Measurements from ENCODE around the gene MRPL36.
"Not testable (repeated sequence)": the region's sequence is repeated elsewhere in the genome, so short reads cannot be mapped to it uniquely, and the experiment has no call there.

Gene MRPL36

DNA sequence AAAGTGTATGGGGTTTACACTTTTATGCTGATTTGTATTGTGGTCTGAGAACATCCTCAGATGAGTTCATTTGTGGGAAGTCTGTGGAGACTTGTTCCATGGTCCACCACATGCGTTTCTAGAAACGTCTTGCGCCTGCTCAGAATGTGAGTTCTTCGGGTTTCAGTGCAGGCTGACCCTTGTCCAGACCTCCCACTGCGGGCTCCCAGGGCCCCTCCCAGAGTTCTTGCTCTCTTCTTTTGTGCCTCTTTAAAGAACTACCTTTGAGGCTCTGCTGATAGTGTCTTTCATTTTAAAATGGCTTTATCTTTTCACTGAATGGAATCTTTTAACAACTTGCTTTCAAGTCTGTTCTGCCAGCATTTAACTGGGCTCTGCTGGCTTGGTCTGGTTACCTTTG is 19.1 kb upstream of the MRPL36 start:
- H3K9ac ChIP-seq (ENCODE audit: low read depth, low read length) = no peak overlapping the region
- H3K9me3 ChIP-seq (ENCODE audit: control insufficient read depth, insufficient read depth, low read length) = no peaks in the 10 kb centered on the region
- peaks cover 56% of the 10 kb centered on the region for H3K36me3 ChIP-seq (ENCODE audit: control insufficient read depth, insufficient read depth, low read length)
- no peaks in the 10 kb centered on the region for H3K27me3 ChIP-seq (ENCODE audit: control insufficient read depth, insufficient read depth, low read length)
- peaks cover 6% of the 10 kb centered on the region for H3K4me1 ChIP-seq (ENCODE audit: control insufficient read depth, insufficient read depth, low read length)
- H3K4me3 ChIP-seq (ENCODE audit: low read depth, low read length) = no peak overlapping the region

DNA sequence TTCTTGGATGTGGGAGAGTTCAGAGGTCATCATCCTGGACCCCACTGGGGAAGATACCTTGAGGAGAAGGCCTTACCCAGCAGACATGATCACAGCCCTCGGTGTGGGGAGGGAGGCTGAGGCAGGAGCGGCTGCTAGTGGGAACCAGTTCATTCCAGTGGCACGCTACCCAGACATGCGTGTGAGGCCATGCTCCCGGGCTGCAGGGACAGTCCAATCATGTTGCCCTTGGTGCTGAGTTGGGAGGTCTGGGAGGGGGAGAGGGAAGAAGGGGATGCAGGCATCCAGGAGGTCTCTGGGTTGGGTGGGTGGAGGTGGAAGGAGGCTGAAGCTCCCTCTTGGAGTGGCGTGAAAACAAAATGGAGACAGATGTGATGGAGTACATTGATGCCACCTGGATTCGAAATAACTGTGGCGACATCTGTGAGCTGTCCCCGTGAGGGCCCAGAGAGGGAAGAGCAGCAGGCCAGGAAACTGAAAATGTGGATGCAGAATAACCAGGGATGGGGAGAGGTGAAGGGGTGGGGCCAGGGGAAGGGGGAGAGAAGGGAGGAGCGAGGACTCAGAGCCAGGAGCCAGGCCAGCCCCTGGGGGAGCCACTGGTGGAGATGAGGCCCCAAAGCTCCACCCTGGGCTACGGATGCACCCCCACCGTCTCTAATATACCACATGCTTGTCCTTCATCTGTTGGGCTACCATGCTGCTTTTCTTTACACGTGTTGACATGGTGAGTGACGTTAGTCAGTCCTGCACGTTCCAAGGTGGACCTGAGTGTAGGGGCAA is 17.8 kb upstream of the MRPL36 start:
- no peak overlapping the region for H3K4me3 ChIP-seq (ENCODE audit: low read depth, low read length)

DNA sequence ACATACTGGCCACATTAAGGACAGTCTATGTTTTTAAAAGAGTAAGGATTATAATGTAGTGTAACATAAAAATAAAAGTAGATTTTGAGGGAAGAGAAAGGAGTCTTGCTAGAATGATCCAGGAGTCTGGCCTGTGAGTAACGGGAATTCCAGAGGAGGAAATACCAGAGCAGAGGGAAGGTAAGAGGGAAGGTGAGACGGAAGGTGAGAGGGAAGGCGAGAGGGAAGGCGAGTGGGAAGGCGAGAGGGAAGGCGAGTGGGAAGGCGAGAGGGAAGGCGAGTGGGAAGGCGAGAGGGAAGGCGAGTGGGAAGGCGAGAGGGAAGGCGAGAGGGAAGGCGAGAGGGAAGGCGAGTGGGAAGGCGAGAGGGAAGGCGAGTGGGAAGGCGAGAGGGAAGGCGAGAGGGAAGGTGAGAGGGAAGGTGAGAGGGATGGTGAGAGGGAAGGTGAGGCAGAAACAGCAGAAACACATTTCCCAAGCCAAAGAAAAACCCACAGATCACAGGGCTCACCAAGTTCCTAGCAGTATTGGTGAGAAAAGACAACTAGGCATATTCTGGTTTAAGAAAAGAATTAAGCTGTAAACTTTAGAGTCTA is 17.0 kb upstream of the MRPL36 start:
- not testable (repeated sequence) for H3K4me3 ChIP-seq (ENCODE audit: low read depth, low read length); H3K4me1 ChIP-seq (ENCODE audit: control insufficient read depth, insufficient read depth, low read length); H3K9ac ChIP-seq (ENCODE audit: low read depth, low read length); H3K27me3 ChIP-seq (ENCODE audit: control insufficient read depth, insufficient read depth, low read length); H3K9me3 ChIP-seq (ENCODE audit: control insufficient read depth, insufficient read depth, low read length)
- peaks cover 62% of the 10 kb centered on the region for H3K36me3 ChIP-seq (ENCODE audit: control insufficient read depth, insufficient read depth, low read length)

More for the DNA sequence above, 17.8 kb upstream of the MRPL36 start:
- Histone ChIP-seq H3K9ac (ENCODE audit: low read depth, low read length) (no peak overlapping the region), H3K9me3 (ENCODE audit: control insufficient read depth, insufficient read depth, low read length) (no peaks in the 10 kb centered on the region), H3K4me1 (ENCODE audit: control insufficient read depth, insufficient read depth, low read length) (peaks cover 6% of the 10 kb centered on the region), H3K27me3 (ENCODE audit: control insufficient read depth, insufficient read depth, low read length) (no peaks in the 10 kb centered on the region), H3K36me3 (ENCODE audit: control insufficient read depth, insufficient read depth, low read length) (peaks cover 62% of the 10 kb centered on the region)

DNA sequence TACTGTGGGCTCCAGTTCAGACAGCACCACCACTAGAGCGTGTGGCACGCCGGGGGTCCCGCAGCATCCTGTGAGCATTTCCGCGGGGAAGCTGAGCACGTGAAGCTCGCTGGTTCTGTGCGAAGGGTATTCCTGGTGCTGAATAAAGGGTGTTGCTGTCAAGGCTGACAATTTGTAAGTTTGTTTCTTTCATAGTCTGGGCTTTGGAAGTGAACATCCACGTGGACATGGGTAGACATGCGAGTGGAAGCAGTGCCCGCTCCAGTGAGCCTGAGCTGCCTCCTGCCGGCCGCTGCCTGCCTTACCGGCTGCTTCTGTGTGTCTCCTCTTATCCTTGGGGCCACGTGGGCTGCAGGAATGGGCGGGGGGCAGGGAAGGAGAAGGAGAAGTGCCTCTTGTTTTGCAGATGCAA is 16.2 kb upstream of the MRPL36 start:
- H3K36me3 ChIP-seq (ENCODE audit: control insufficient read depth, insufficient read depth, low read length) = peaks cover 55% of the 10 kb centered on the region
- H3K27me3 ChIP-seq (ENCODE audit: control insufficient read depth, insufficient read depth, low read length) = no peaks in the 10 kb centered on the region
- H3K4me3 ChIP-seq (ENCODE audit: low read depth, low read length) = no peak overlapping the region
- no peaks in the 10 kb centered on the region for H3K9me3 ChIP-seq (ENCODE audit: control insufficient read depth, insufficient read depth, low read length)
- peaks cover 6% of the 10 kb centered on the region for H3K4me1 ChIP-seq (ENCODE audit: control insufficient read depth, insufficient read depth, low read length)
- H3K9ac ChIP-seq (ENCODE audit: low read depth, low read length) = no peak overlapping the region

- Histone ChIP-seq H3K9ac (ENCODE audit: low read depth, low read length) (no peak overlapping the region), H3K4me3 (ENCODE audit: low read depth, low read length) (no peak overlapping the region), H3K36me3 (ENCODE audit: control insufficient read depth, insufficient read depth, low read length) (peaks cover 54% of the 10 kb centered on the region)
These were observed 15.6 kb upstream of the MRPL36 start for GRCh38 chr5:1815071-1815786.

GRCh38 chr5:1814183-1815020 is 14.8 kb upstream of the MRPL36 start:
- no peaks in the 10 kb centered on the region for H3K27me3 ChIP-seq (ENCODE audit: control insufficient read depth, insufficient read depth, low read length)
- peaks cover 53% of the 10 kb centered on the region for H3K36me3 ChIP-seq (ENCODE audit: control insufficient read depth, insufficient read depth, low read length)
- H3K9me3 ChIP-seq (ENCODE audit: control insufficient read depth, insufficient read depth, low read length) = no peaks in the 10 kb centered on the region
- H3K4me1 ChIP-seq (ENCODE audit: control insufficient read depth, insufficient read depth, low read length) = peaks cover 4% of the 10 kb centered on the region
- no peak overlapping the region for H3K9ac ChIP-seq (ENCODE audit: low read depth, low read length)
- H3K4me3 ChIP-seq (ENCODE audit: low read depth, low read length) = no peak overlapping the region

More at GRCh38 chr5:1815071-1815786, 15.6 kb upstream of the MRPL36 start:
- Histone ChIP-seq H3K4me1 (ENCODE audit: control insufficient read depth, insufficient read depth, low read length) (peaks cover 6% of the 10 kb centered on the region), H3K9me3 (ENCODE audit: control insufficient read depth, insufficient read depth, low read length) (no peaks in the 10 kb centered on the region), H3K27me3 (ENCODE audit: control insufficient read depth, insufficient read depth, low read length) (no peaks in the 10 kb centered on the region)

DNA sequence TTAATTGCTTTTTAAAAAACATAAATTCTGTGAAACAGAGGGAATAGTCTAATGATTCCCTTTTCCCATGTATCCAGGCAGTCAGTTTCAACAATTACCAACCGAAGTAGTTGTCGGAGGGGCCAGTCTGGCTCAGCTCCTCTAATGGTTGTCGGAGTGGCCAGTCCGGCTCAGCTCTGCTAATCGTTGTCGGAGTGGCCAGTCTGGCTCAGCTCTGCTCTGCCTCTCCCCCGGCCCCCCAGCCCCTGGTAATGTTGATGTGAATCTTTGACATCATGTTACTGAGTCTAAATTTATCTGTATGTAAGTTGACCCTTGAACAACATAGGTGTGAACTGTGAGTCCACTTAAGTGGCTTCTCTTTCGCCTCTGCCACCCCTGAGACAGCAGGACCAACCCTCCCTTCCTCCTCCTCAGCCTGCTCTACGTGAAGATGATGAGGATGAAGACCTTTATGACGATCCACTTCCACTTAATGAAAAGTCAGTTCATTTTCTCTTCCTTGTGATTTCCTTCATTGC is 11.0 kb upstream of the MRPL36 start:
- H3K36me3 ChIP-seq (ENCODE audit: control insufficient read depth, insufficient read depth, low read length) = peaks cover 56% of the 10 kb centered on the region
- H3K27me3 ChIP-seq (ENCODE audit: control insufficient read depth, insufficient read depth, low read length) = no peaks in the 10 kb centered on the region
- no peaks in the 10 kb centered on the region for H3K4me1 ChIP-seq (ENCODE audit: control insufficient read depth, insufficient read depth, low read length)
- no peaks in the 10 kb centered on the region for H3K9me3 ChIP-seq (ENCODE audit: control insufficient read depth, insufficient read depth, low read length)
- no peak overlapping the region for H3K4me3 ChIP-seq (ENCODE audit: low read depth, low read length)
- no peak overlapping the region for H3K9ac ChIP-seq (ENCODE audit: low read depth, low read length)

- Histone ChIP-seq H3K36me3 (ENCODE audit: control insufficient read depth, insufficient read depth, low read length) (peaks cover 54% of the 10 kb centered on the region), H3K4me1 (ENCODE audit: control insufficient read depth, insufficient read depth, low read length) (no peaks in the 10 kb centered on the region), H3K4me3 (ENCODE audit: low read depth, low read length) (no peak overlapping the region), H3K27me3 (ENCODE audit: control insufficient read depth, insufficient read depth, low read length) (no peaks in the 10 kb centered on the region), H3K9me3 (ENCODE audit: control insufficient read depth, insufficient read depth, low read length) (no peaks in the 10 kb centered on the region), H3K9ac (ENCODE audit: low read depth, low read length) (no peak overlapping the region)
These were observed 9.9 kb upstream of the MRPL36 start for GRCh38 chr5:1809416-1810035.

GRCh38 chr5:1808439-1808838 is 8.8 kb upstream of the MRPL36 start:
- Histone ChIP-seq H3K27me3 (ENCODE audit: control insufficient read depth, insufficient read depth, low read length) (no peaks in the 10 kb centered on the region), H3K9me3 (ENCODE audit: control insufficient read depth, insufficient read depth, low read length) (no peaks in the 10 kb centered on the region), H3K4me3 (ENCODE audit: low read depth, low read length) (no peak overlapping the region), H3K9ac (ENCODE audit: low read depth, low read length) (no peak overlapping the region), H3K36me3 (ENCODE audit: control insufficient read depth, insufficient read depth, low read length) (peaks cover 54% of the 10 kb centered on the region), H3K4me1 (ENCODE audit: control insufficient read depth, insufficient read depth, low read length) (no peaks in the 10 kb centered on the region)

GRCh38 chr5:1807451-1808185 is 8.0 kb upstream of the MRPL36 start:
- H3K9me3 ChIP-seq (ENCODE audit: control insufficient read depth, insufficient read depth, low read length) = no peaks in the 10 kb centered on the region
- no peaks in the 10 kb centered on the region for H3K27me3 ChIP-seq (ENCODE audit: control insufficient read depth, insufficient read depth, low read length)
- H3K4me1 ChIP-seq (ENCODE audit: control insufficient read depth, insufficient read depth, low read length) = no peaks in the 10 kb centered on the region
- no peak overlapping the region for H3K4me3 ChIP-seq (ENCODE audit: low read depth, low read length)
- H3K9ac ChIP-seq (ENCODE audit: low read depth, low read length) = no peak overlapping the region
- H3K36me3 ChIP-seq (ENCODE audit: control insufficient read depth, insufficient read depth, low read length) = peaks cover 60% of the 10 kb centered on the region

Data from iPS-15b (cell line).